Bronchial epithelial cell (primary cell): ENCODE measurements around the gene ACTC1. TPM values are rescaled to one million over a fixed set of nuclear protein-coding genes. Genes with fewer than 3 reads are reported as not detected.

Source experiments
- DNase-seq: peaks from one replicate; pipeline ENCODE4 v3.0.0-alpha.2; 2010; ENCODE audit warnings: low read depth
- FAIRE-seq: peaks from 2 replicates; lab custom pipeline; 2011; peaks lifted over from hg19 to GRCh38; lab: Jason Lieb, UNC
- H3K27me3 ChIP-seq: 2 replicates; pipeline ENCODE4 v1.5.1; 2011; ENCODE audit warnings: low read length; ENCODE audit not compliant: control insufficient read depth, insufficient read depth
- H3K36me3 ChIP-seq: 2 replicates; pipeline ENCODE4 v1.5.1; 2011; ENCODE audit warnings: low read length; ENCODE audit not compliant: control insufficient read depth, insufficient read depth
- H3K4me3 ChIP-seq: 2 replicates; pipeline ENCODE4 v1.5.1; 2011; ENCODE audit warnings: mild to moderate bottlenecking, low read depth, low read length, control low read depth
- total RNA-seq: library from RNA; depleted of rRNA; stranded (reverse); fragments of >200 nt; gene quantifications from 2 replicates; pipeline ENCODE4 v1.2.1, GENCODE V29; 2014
- TF ChIP-seq, protein P1 (sequence below): IDR thresholded peaks from 2 replicates; pipeline ENCODE4 v1.5.1; 2011; ENCODE audit warnings: mild to moderate bottlenecking, moderate library complexity, low read length, control low read depth, inconsistent platforms; ENCODE audit not compliant: insufficient read depth, severe bottlenecking

Gene ACTC1
- total RNA-seq, 1 donor from 2014 or later, result not detected

DNA sequence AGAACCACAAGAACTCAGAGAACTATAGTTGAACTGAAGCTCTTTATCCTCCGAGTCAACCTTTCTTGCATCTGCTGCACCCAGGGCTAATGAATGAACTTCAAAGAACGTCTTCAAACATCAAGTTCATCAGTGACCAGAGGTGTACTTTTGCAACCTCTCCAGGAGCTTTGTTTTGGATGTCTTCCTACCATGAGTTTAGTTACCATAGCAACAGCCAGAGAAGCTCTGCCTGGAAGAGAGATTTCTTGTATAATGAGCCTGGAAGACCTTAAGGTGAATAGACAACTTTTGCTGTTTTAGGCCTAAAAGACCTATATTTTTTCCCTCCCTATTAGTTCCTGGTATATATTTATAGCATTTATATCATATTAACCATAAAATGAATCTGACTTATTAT lies 9.1 kb downstream of the ACTC1 start:
- H3K27me3 ChIP-seq, result no peaks in the 10 kb centered on the region
- H3K36me3 ChIP-seq, result no peaks in the 10 kb centered on the region
- DNase-seq (no peak), FAIRE-seq (no peak)
- H3K4me3 ChIP-seq, result no peak overlapping the region
- TF ChIP-seq, protein P1, sequence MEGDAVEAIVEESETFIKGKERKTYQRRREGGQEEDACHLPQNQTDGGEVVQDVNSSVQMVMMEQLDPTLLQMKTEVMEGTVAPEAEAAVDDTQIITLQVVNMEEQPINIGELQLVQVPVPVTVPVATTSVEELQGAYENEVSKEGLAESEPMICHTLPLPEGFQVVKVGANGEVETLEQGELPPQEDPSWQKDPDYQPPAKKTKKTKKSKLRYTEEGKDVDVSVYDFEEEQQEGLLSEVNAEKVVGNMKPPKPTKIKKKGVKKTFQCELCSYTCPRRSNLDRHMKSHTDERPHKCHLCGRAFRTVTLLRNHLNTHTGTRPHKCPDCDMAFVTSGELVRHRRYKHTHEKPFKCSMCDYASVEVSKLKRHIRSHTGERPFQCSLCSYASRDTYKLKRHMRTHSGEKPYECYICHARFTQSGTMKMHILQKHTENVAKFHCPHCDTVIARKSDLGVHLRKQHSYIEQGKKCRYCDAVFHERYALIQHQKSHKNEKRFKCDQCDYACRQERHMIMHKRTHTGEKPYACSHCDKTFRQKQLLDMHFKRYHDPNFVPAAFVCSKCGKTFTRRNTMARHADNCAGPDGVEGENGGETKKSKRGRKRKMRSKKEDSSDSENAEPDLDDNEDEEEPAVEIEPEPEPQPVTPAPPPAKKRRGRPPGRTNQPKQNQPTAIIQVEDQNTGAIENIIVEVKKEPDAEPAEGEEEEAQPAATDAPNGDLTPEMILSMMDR, result no peak

GRCh38 chr15:34783991-34784390 lies 11.4 kb downstream of the ACTC1 start:
- H3K36me3 ChIP-seq, result no peaks in the 10 kb centered on the region
- TF ChIP-seq, protein P1, result no peak
- no peaks in the 10 kb centered on the region for H3K27me3 ChIP-seq
- FAIRE-seq (peak; percentile 98), DNase-seq (no peak)
- H3K4me3 ChIP-seq, result no peak overlapping the region

DNA sequence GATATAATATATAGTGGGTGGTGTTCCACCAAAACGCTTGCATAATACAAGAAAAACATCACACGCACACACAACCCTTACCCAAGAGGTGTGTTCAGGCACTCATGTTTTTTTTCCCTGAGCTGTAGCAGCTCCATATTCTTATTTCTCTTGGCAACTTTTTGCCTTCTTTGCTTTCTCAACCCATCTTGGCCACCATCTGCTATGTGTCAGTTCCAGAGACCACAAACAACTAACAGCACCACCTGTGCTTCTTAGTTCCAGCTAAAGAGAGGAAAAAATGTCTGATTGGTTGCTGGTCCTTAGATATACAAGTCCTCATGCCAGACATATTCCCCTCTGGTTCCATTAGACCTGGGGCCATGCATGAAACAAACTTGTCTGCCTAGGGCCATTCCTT lies 11.9 kb downstream of the ACTC1 start:
- no peaks in the 10 kb centered on the region for H3K36me3 ChIP-seq
- no peak overlapping the region for H3K4me3 ChIP-seq
- TF ChIP-seq, protein P1, result no peak
- H3K27me3 ChIP-seq, result no peaks in the 10 kb centered on the region
- no peak for DNase-seq
- FAIRE-seq, result no peak

- no peaks in the 10 kb centered on the region for H3K27me3 ChIP-seq
- peak; percentile 71 for DNase-seq
- TF ChIP-seq, protein P1, result no peak
- H3K4me3 ChIP-seq, result no peak overlapping the region
- H3K36me3 ChIP-seq, result no peaks in the 10 kb centered on the region
- FAIRE-seq, result no peak
Measured at GRCh38 chr15:34782901-34783300, 12.4 kb downstream of the ACTC1 start.

DNA sequence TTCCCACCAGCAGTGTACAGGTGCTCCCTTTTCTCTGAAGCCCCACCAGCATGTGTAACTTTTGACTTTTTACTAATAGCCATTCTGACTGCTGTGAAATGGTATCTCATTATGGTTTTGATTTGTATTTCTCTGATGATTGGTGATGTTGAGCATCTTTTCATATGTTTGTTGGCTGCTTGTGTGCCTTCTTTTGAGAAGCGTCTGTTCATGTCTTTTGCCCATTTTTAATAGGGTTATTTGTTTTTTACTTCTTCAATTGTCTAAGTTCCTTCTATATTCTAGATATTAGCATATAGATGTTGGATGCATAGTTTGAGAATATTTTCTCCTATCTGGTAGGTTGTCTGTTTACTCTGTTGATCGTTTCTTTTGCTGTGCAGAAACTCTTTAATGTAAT lies 14.6 kb downstream of the ACTC1 start:
- H3K27me3 ChIP-seq, result no peaks in the 10 kb centered on the region
- no peak for FAIRE-seq
- no peak overlapping the region for H3K4me3 ChIP-seq
- no peak for DNase-seq
- TF ChIP-seq, protein P1, result no peak
- no peaks in the 10 kb centered on the region for H3K36me3 ChIP-seq

- Histone ChIP-seq H3K4me3 (no peak overlapping the region), H3K27me3 (peaks cover 6% of the 10 kb centered on the region), H3K36me3 (no peaks in the 10 kb centered on the region)
- no peak for FAIRE-seq
- DNase-seq, result no peak
- TF ChIP-seq, protein P1, result no peak
Measured at GRCh38 chr15:34776606-34777105, 18.7 kb downstream of the ACTC1 start.
